ENCODE results near the gene RAD23B.
"Not testable (repeated sequence)": the region's sequence is repeated elsewhere in the genome, so short reads cannot be mapped to it uniquely, and the experiment has no call there.

RAD23B gene

DNA sequence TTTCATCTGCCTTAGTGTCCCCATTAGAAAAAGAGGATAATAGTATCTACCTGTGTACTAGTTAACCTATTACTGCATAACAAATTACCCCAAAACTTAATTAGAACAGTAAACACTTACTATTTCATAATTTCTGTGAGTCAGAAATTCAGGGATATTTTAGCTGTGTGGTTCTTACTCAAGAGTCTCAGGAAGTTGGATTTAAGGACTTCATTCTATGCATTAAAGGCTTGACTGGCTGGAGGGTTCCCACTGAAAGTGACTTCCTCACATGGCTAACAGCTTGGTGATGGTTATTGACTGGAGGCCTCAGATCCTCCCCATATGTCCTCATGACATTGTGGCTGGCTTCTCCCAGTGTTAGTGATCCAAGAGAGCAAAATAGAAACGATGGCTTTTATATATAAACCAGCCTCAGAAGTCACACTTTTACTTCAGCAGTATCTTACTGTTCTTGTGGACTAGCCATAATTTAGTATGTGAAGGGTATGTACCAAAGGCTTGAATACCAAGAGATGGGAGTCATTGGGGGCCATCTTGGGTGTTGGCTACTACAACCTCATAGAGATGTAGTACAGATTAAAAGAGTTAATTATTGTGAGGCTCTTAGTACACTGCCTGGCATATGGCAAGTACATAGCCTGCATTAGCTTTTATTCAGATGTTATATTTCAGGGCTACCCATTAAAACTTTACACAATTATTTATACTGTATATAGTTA is 9.9 kb downstream of the RAD23B start:
- no peak overlapping the region for H3K4me3 Mint-ChIP-seq
- no peaks in the 10 kb centered on the region for H3K27me3 Mint-ChIP-seq (ENCODE audit: low read depth)
- H3K36me3 Mint-ChIP-seq (ENCODE audit: low read depth) = peaks cover 12% of the 10 kb centered on the region
- peaks cover 48% of the 10 kb centered on the region for H3K4me1 Mint-ChIP-seq (ENCODE audit: low read depth)
- H3K9me3 Mint-ChIP-seq = no peaks in the 10 kb centered on the region
- DNase-seq (ENCODE audit: low spot score) = no peak
- H3K27ac Mint-ChIP-seq = no peak overlapping the region

DNA sequence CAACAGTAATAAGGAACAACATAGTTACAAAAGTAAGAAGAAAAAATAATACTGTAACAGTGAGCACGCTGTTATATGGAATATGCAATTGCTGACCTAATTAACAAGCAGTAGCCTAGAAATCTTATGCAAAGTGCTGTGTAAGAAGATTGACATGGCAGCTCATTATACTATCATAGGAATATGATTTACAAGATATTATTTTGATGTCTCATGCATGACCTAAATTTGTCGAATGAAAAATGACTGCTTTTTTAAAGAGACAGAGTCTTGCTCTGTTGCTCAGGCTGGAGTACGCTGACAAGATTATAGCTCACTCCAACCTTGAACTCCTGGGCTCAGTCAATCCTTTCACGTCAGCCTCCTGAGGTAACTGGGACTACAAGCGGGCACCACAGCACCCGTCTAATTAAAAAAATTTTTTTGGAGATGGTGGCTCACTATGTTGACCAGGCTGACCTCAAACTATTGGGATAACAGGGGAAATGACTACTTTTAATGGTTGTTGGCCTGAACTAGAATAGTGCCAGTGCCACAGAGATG is 10.5 kb downstream of the RAD23B start:
- no peak for DNase-seq (ENCODE audit: low spot score)
- H3K27ac Mint-ChIP-seq = no peak overlapping the region
- peaks cover 44% of the 10 kb centered on the region for H3K4me1 Mint-ChIP-seq (ENCODE audit: low read depth)

DNA sequence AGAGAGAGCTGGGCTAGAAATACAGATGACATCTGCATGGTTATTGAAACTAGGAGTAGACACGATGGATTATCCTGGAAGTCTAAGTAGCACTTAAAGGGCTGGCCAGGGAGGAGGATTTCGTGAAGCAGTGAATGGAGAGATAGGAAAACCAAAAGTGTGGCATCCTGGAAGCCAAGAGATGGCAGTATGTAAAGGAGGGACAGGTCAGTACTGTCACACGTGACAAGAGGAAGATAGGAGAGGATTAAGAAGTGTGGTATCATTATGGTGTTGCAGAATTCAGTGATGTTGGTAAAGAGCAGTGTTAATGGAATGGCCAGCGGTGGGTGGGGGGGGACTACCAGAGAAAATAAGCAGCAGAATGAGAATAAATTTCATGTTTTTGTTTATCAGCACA is 11.7 kb downstream of the RAD23B start:
- peaks cover 42% of the 10 kb centered on the region for H3K4me1 Mint-ChIP-seq (ENCODE audit: low read depth)
- no peak overlapping the region for H3K27ac Mint-ChIP-seq
- H3K27me3 Mint-ChIP-seq (ENCODE audit: low read depth) = no peaks in the 10 kb centered on the region
- H3K36me3 Mint-ChIP-seq (ENCODE audit: low read depth) = peaks cover 12% of the 10 kb centered on the region
- no peak for DNase-seq (ENCODE audit: low spot score)
- H3K4me3 Mint-ChIP-seq = no peak overlapping the region
- H3K9me3 Mint-ChIP-seq = no peaks in the 10 kb centered on the region

More for the DNA sequence above, 10.5 kb downstream of the RAD23B start:
- H3K9me3 Mint-ChIP-seq = no peaks in the 10 kb centered on the region
- H3K27me3 Mint-ChIP-seq (ENCODE audit: low read depth) = no peaks in the 10 kb centered on the region
- H3K4me3 Mint-ChIP-seq = no peak overlapping the region
- peaks cover 12% of the 10 kb centered on the region for H3K36me3 Mint-ChIP-seq (ENCODE audit: low read depth)

DNA sequence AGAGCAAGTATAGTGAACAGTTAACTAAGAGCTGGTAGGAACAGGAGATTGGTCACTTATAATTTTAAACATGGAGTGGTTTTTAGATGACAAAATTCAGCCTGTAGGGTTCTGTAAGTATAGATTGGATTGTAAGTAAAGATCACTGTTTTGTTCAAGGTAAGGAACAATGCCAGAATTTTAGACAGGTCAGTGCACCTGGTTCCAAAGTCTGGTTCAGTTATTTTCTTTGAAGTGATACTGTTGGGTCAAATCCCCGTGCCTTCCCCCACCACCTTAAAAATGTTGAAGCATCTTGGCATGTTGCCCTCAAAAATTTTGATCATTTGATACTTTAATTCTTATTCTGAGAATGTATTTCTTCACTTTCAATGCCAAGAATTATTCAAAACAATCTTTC is 12.9 kb downstream of the RAD23B start:
- H3K27me3 Mint-ChIP-seq (ENCODE audit: low read depth) = no peaks in the 10 kb centered on the region
- DNase-seq (ENCODE audit: low spot score) = no peak
- peaks cover 35% of the 10 kb centered on the region for H3K4me1 Mint-ChIP-seq (ENCODE audit: low read depth)
- H3K27ac Mint-ChIP-seq = no peak overlapping the region
- H3K9me3 Mint-ChIP-seq = no peaks in the 10 kb centered on the region
- no peak overlapping the region for H3K4me3 Mint-ChIP-seq
- peaks cover 10% of the 10 kb centered on the region for H3K36me3 Mint-ChIP-seq (ENCODE audit: low read depth)

DNA sequence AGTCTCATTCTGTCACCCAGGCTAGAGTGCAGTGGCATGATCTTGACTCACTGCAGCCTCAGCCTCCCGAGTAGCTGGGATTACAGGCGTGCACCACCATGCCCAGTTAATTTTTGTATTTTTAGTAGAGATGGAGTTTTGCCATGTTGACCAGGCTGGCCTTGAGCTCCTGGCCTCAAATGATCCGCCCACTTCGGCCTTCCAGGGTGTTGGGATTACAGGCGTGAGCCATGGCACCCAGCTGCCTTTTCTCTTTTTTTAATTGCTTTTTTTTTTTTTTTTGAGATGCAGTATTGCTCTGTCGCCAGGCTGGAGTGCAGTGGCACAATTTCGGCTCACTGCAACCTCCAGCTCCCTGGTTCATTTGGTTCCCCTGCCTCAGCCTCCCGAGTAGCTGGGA is 13.5 kb downstream of the RAD23B start:
- not testable (repeated sequence) for H3K9me3 Mint-ChIP-seq; H3K27ac Mint-ChIP-seq; DNase-seq (ENCODE audit: low spot score); H3K4me3 Mint-ChIP-seq; H3K27me3 Mint-ChIP-seq (ENCODE audit: low read depth)
- H3K4me1 Mint-ChIP-seq (ENCODE audit: low read depth) = peaks cover 38% of the 10 kb centered on the region
- peaks cover 12% of the 10 kb centered on the region for H3K36me3 Mint-ChIP-seq (ENCODE audit: low read depth)

DNA sequence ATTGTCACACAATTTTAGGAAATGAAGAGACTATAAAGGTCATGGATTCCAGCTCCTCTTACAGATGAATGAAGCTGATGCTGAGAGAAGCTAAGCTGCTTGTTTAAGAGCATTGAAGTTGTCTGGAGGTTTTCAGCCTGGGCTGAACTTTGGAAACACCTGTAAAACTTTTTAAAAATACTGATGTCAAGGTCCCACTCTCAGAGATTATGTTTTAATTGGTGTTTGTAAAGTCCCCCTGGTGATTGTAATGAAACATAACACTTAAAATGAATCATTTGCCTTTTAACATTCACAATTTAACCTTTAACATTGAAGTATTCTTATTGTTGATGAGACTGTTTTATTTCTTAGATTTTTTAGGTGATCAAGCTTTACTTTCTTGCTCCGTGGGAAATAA is 16.4 kb downstream of the RAD23B start:
- Mint-ChIP-seq H3K9me3 (no peaks in the 10 kb centered on the region), H3K36me3 (ENCODE audit: low read depth) (peaks cover 15% of the 10 kb centered on the region), H3K27me3 (ENCODE audit: low read depth) (no peaks in the 10 kb centered on the region), H3K4me1 (ENCODE audit: low read depth) (peaks cover 30% of the 10 kb centered on the region), H3K4me3 (no peak overlapping the region), H3K27ac (no peak overlapping the region)
- DNase-seq (ENCODE audit: low spot score) = no peak

DNA sequence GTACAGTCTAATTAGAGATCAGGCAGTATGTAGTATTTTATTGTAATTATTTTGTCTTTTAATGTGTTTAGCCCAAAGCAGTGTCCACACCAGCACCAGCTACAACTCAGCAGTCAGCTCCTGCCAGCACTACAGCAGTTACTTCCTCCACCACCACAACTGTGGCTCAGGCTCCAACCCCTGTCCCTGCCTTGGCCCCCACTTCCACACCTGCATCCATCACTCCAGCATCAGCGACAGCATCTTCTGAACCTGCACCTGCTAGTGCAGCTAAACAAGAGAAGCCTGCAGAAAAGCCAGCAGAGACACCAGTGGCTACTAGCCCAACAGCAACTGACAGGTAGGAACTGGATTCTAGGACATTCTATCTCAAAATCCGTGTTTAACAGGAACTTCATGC is 23.2 kb downstream of the RAD23B start:
- H3K27me3 Mint-ChIP-seq (ENCODE audit: low read depth) = no peaks in the 10 kb centered on the region
- H3K4me3 Mint-ChIP-seq = no peak overlapping the region
- no peaks in the 10 kb centered on the region for H3K9me3 Mint-ChIP-seq
- no peak for DNase-seq (ENCODE audit: low spot score)
- peaks cover 56% of the 10 kb centered on the region for H3K36me3 Mint-ChIP-seq (ENCODE audit: low read depth)
- no peak overlapping the region for H3K27ac Mint-ChIP-seq
- H3K4me1 Mint-ChIP-seq (ENCODE audit: low read depth) = peaks cover 39% of the 10 kb centered on the region

DNA sequence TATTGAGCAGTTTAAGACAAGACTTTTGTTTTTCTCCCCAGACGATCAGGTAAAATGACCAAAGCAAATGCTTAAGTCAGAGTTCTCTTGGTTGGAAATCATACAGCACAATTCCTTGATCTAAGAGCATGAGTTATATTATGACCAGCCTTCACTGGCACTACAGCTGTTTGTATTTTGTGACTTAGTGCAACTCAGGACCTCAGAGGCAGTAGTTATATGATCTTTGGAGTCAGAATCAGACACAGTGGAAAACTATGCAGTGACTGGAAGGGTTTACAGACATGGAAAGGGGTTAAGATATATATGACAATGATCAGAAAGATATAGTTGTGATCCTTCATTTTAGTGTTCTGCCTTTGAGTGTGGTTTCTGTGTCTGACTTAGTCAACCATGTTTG is 24.3 kb downstream of the RAD23B start:
- Mint-ChIP-seq H3K4me3 (no peak overlapping the region), H3K27ac (no peak overlapping the region), H3K27me3 (ENCODE audit: low read depth) (no peaks in the 10 kb centered on the region), H3K4me1 (ENCODE audit: low read depth) (peaks cover 41% of the 10 kb centered on the region), H3K9me3 (no peaks in the 10 kb centered on the region), H3K36me3 (ENCODE audit: low read depth) (peaks cover 60% of the 10 kb centered on the region)
- DNase-seq (ENCODE audit: low spot score) = no peak

DNA sequence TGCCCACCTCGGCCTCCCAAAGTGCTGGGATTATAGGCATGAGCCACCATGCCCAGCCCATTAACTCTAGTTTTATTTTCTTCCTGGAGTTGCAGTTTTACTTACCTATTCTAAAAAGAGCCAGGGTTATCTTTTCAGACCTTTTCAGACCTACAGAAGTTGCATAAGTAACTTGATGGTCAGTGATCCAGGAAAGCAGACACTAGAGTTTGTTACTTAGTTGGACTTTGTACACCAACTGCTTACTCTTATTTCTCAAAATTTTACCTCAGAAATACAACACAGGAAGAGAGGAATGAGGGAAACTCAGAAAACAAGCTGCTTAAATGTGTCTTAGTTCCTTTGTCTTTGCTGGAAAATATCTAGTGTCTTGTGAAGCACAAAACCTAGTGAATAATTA is 25.4 kb downstream of the RAD23B start:
- peaks cover 67% of the 10 kb centered on the region for H3K36me3 Mint-ChIP-seq (ENCODE audit: low read depth)
- peaks cover 49% of the 10 kb centered on the region for H3K4me1 Mint-ChIP-seq (ENCODE audit: low read depth)
- H3K4me3 Mint-ChIP-seq = peak overlapping the region; percentile 45

DNA sequence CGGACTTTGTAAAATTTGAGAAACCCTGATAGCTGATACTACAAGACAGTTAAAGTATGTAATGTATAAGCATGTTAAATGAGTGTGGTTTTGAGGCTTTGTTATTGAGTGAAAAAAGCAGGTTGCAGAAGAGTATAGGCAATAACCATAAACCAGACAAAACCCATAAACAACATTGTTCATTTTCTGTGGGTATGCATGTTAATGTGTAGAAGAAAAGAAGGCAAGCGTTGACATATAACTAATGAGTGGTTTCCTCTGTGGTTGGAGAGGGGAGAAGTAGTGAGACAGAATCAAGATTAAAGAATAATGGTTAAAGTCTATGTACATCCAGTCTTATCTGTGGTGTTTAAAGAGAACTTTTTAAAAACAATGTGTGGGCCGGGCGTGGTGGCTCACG is 26.2 kb downstream of the RAD23B start:
- H3K4me3 Mint-ChIP-seq = peak overlapping the region; percentile 45
- H3K27me3 Mint-ChIP-seq (ENCODE audit: low read depth) = no peaks in the 10 kb centered on the region
- DNase-seq (ENCODE audit: low spot score) = peak; percentile 27
- H3K9me3 Mint-ChIP-seq = no peaks in the 10 kb centered on the region
- H3K36me3 Mint-ChIP-seq (ENCODE audit: low read depth) = peaks cover 70% of the 10 kb centered on the region
- peak overlapping the region; percentile 76 for H3K27ac Mint-ChIP-seq
- H3K4me1 Mint-ChIP-seq (ENCODE audit: low read depth) = peaks cover 55% of the 10 kb centered on the region

More for the DNA sequence above, 25.4 kb downstream of the RAD23B start:
- no peak for DNase-seq (ENCODE audit: low spot score)
- Mint-ChIP-seq H3K27me3 (ENCODE audit: low read depth) (no peaks in the 10 kb centered on the region), H3K27ac (no peak overlapping the region), H3K9me3 (no peaks in the 10 kb centered on the region)

DNA sequence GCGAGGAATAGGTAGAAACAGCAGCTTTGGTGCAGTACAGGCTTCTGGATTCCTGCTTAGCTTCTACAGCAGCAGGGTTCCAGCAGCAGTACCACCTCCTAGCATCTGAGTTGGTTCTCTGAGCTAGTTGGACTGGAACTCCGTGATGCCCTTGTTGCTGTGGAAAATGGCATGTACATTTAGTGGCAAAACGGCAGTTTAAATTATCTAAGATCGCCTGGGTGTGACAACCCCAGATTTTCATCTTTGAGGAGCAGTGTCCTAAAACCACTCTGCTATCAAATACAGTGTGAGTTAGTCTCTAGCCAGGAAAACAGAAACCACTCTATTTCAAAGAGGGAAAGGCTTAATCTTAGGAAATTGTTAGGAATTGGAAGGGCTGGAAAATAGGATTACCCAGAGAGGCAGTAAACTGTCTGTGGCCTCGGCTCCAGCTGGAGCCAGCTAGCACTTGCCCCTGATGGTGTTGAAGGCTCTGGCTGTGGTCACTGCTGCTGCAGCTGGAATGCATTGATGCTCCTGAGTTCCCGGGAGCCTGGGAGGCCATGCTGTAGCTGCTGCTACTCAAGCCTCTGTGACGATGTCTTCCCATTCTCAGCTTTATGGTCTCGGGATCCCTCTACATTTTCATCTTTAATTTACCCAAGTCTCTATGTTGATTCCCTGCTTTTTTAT is 29.4 kb downstream of the RAD23B start:
- Mint-ChIP-seq H3K36me3 (ENCODE audit: low read depth) (peaks cover 74% of the 10 kb centered on the region), H3K4me3 (no peak overlapping the region), H3K4me1 (ENCODE audit: low read depth) (peaks cover 67% of the 10 kb centered on the region), H3K27me3 (ENCODE audit: low read depth) (no peaks in the 10 kb centered on the region), H3K27ac (no peak overlapping the region), H3K9me3 (no peaks in the 10 kb centered on the region)
- no peak for DNase-seq (ENCODE audit: low spot score)

DNA sequence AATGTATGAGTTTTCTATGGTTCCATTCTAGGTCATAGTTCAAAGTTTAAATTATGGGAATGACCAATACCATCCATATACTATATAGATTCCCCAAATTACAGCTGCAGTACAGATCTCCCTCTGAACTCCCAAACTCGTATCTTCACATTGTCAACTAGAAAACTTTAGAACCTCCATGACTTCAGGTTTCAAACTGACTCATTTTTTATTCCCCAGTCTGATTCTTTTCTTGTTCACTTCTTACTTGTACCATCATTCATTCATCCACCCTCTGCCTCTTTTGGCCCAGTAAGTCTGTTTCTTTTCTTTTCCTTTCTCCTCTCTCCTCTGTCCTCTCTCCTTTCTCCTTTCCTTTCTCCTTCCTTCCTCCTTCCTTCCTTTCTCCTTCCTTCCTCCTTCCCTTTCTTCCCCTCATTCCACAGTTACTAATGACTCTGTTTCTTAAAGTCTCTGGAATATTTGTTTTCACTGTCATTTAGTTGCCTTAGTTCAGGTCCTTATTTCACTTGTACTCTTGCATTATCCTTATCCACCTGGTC is 30.5 kb downstream of the RAD23B start:
- Mint-ChIP-seq H3K36me3 (ENCODE audit: low read depth) (peaks cover 73% of the 10 kb centered on the region), H3K9me3 (no peaks in the 10 kb centered on the region), H3K27ac (peak overlapping the region; percentile 64), H3K4me1 (ENCODE audit: low read depth) (peaks cover 64% of the 10 kb centered on the region), H3K27me3 (ENCODE audit: low read depth) (no peaks in the 10 kb centered on the region), H3K4me3 (peak overlapping the region; percentile 9)
- no peak for DNase-seq (ENCODE audit: low spot score)

DNA sequence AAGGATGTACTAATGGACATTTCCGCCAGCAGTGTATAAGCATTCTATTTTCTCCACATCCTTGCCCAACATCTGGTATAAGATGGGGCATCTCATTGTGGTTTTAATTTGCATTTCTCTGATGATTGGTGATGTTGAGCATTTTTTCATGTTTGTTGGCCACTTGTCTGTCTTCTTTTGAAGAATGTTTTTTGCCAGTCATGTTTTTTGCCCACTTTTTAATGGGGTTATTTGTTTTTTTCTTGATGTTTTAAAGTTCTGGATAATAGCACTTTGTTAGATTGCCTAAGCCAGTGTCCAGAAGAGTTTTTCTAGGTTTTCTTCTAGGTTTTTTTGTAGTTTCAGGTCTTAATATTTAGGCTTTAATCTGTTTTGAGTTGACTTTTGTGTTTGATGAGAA is 31.7 kb downstream of the RAD23B start:
- no peaks in the 10 kb centered on the region for H3K27me3 Mint-ChIP-seq (ENCODE audit: low read depth)
- H3K27ac Mint-ChIP-seq = no peak overlapping the region
- DNase-seq (ENCODE audit: low spot score) = no peak
- peaks cover 70% of the 10 kb centered on the region for H3K36me3 Mint-ChIP-seq (ENCODE audit: low read depth)
- no peaks in the 10 kb centered on the region for H3K9me3 Mint-ChIP-seq
- no peak overlapping the region for H3K4me3 Mint-ChIP-seq
- H3K4me1 Mint-ChIP-seq (ENCODE audit: low read depth) = peaks cover 54% of the 10 kb centered on the region
